HepG2 (cell line): ENCODE results near the gene ENO3. TPM values are rescaled to one million over a fixed set of nuclear protein-coding genes. Genes with fewer than 3 reads are reported as not detected.

Experiments used
- ATAD3A ChIP-seq: sonication (generic); formaldehyde crosslinking; IDR thresholded peaks from 2 replicates; pipeline ENCODE4 v1.4.0; 2020; ENCODE audit warnings: missing genetic modification reagents
- CHD4 ChIP-seq: fragments of 200-600 bp; sonication (generic); IDR thresholded peaks from 2 replicates; pipeline ENCODE4 v1.7.0; 2017; ENCODE audit warnings: mild to moderate bottlenecking, low read length, borderline replicate concordance
- FOXA3 ChIP-seq: IDR thresholded peaks from 2 replicates; pipeline ENCODE4 v1.6.1; 2016; ENCODE audit warnings: missing genetic modification reagents, missing compliant biosample characterization
- HIC2 ChIP-seq: sonication (generic); formaldehyde crosslinking; IDR thresholded peaks from 2 replicates; pipeline ENCODE4 v1.9.0; 2022; ENCODE audit warnings: low read depth, missing genetic modification reagents
- MEIS2 ChIP-seq: sonication (generic); formaldehyde crosslinking; IDR thresholded peaks from 2 replicates; pipeline ENCODE4 v1.9.0; 2021; ENCODE audit warnings: mild to moderate bottlenecking, missing genetic modification reagents
- MIXL1 ChIP-seq: IDR thresholded peaks from 2 replicates; pipeline ENCODE4 v1.6.1; 2016
- MYC ChIP-seq: sonication (generic); formaldehyde crosslinking; IDR thresholded peaks from 2 replicates; pipeline ENCODE4 v1.9.0; 2021; ENCODE audit warnings: missing genetic modification reagents, borderline replicate concordance
- TFE3 ChIP-seq: IDR thresholded peaks from 2 replicates; pipeline ENCODE4 v1.6.1; 2016
- YEATS4 ChIP-seq: sonication (generic); formaldehyde crosslinking; IDR thresholded peaks from 2 replicates; pipeline ENCODE4 v1.4.0; 2020; ENCODE audit warnings: missing genetic modification reagents, borderline replicate concordance
- ZC3H4 ChIP-seq: sonication (generic); formaldehyde crosslinking; IDR thresholded peaks from 2 replicates; pipeline ENCODE4 v1.4.0; 2020; ENCODE audit warnings: missing genetic modification reagents, borderline replicate concordance
- ZNF142 ChIP-seq: sonication (generic); formaldehyde crosslinking; IDR thresholded peaks from 2 replicates; pipeline ENCODE4 v1.4.0; 2020; ENCODE audit warnings: missing genetic modification reagents
- ZNF143 ChIP-seq: sonication (generic); formaldehyde crosslinking; IDR thresholded peaks from 2 replicates; pipeline ENCODE4 v1.4.0; 2020; ENCODE audit warnings: missing genetic modification reagents
- ZNF333 ChIP-seq: sonication (generic); formaldehyde crosslinking; IDR thresholded peaks from 2 replicates; pipeline ENCODE4 v1.4.0; 2020; ENCODE audit warnings: mild to moderate bottlenecking, missing genetic modification reagents, borderline replicate concordance
- ZNF607 ChIP-seq: sonication (generic); formaldehyde crosslinking; IDR thresholded peaks from 2 replicates; pipeline ENCODE4 v1.5.1; 2020; ENCODE audit warnings: missing genetic modification reagents, mild to moderate bottlenecking, borderline replicate concordance
- ZNF766 ChIP-seq: sonication (generic); formaldehyde crosslinking; IDR thresholded peaks from 2 replicates; pipeline ENCODE4 v1.5.0; 2020; ENCODE audit warnings: missing genetic modification reagents, borderline replicate concordance
- ZNF775 ChIP-seq: sonication (generic); formaldehyde crosslinking; IDR thresholded peaks from 2 replicates; pipeline ENCODE4 v1.4.0; 2020; ENCODE audit warnings: missing genetic modification reagents, mild to moderate bottlenecking, moderate library complexity, borderline replicate concordance
- ZNF780A ChIP-seq: sonication (generic); formaldehyde crosslinking; IDR thresholded peaks from 2 replicates; pipeline ENCODE4 v1.8.0; 2022; ENCODE audit warnings: mild to moderate bottlenecking, missing genetic modification reagents, moderate library complexity
- ZSCAN20 ChIP-seq: sonication (generic); formaldehyde crosslinking; IDR thresholded peaks from 2 replicates; pipeline ENCODE4 v1.4.0; 2020; ENCODE audit warnings: missing genetic modification reagents, mild to moderate bottlenecking, borderline replicate concordance
- polyA plus RNA-seq, 8 experiments: library from polyadenylated mRNA; depleted of rRNA in 3 of 8; stranded (reverse) in 7 of 8; unstranded in 1 of 8; fragments of >200 nt; fragmentation: Illumina TruSeq in 4 of 8; extraction: Trizol in 4 of 8; gene quantifications; 2 replicates each; pipeline versions ENCODE4 v1.2.1 to v1.2.3, GENCODE V29; 2011 to 2016; ENCODE audit warnings: low read depth in 4 of 8, missing spikeins in 1 of 8, mixed read lengths in 1 of 8; ENCODE audit not compliant: insufficient read depth in 1 of 8
- total RNA-seq, 5 experiments: library from RNA; depleted of rRNA; stranded (reverse); fragments of >200 nt; fragmentation: Illumina TruSeq; extraction: Trizol; gene quantifications; 2 replicates each; pipeline ENCODE4 v1.2.3, GENCODE V29; 2016; ENCODE audit warnings: low read depth in 1 of 5
- TF ChIP-seq, protein P1 (sequence below): fragments of 450-650 bp; IDR thresholded peaks from 2 replicates; pipeline ENCODE4 v1.6.1; 2017

The ENO3 gene
- total and polyA plus RNA-seq, 2 of the 13 experiments (the other 11 are each of a cell fraction or from before 2014, with no cell fraction given), result 59.8 to 69.8 TPM

- TF ChIP-seq FOXA3 (CRISPR knock-in tag) (peak; percentile 51; the same call in 1 of the 2 replicates), YEATS4 (CRISPR knock-in tag) (peak; percentile 63; the same call in 1 of the 2 replicates), TFE3 (CRISPR knock-in tag) (peak; percentile 43), MEIS2 (CRISPR knock-in tag) (no peak), ZC3H4 (no peak), ZNF143 (CRISPR knock-in tag) (no peak), ATAD3A (CRISPR knock-in tag) (no peak), MIXL1 (CRISPR knock-in tag) (0 out of 2 replicates have a peak, but pooled peaks have one; percentile 42), ZNF780A (CRISPR knock-in tag) (no peak), HIC2 (CRISPR knock-in tag) (peak; percentile 62; the same call in 1 of the 2 replicates), ZNF142 (CRISPR knock-in tag) (no peak), ZSCAN20 (CRISPR knock-in tag) (no peak), ZNF333 (peak; percentile 52; the same call in 1 of the 2 replicates), CHD4 (no peak), ZNF775 (CRISPR knock-in tag) (peak; percentile 95), ZNF766 (no peak), ZNF607 (CRISPR knock-in tag) (peak; percentile 6; the same call in 1 of the 2 replicates), MYC (CRISPR knock-in tag) (peak; percentile 68; the same call in 1 of the 2 replicates)
- TF ChIP-seq, protein P1, sequence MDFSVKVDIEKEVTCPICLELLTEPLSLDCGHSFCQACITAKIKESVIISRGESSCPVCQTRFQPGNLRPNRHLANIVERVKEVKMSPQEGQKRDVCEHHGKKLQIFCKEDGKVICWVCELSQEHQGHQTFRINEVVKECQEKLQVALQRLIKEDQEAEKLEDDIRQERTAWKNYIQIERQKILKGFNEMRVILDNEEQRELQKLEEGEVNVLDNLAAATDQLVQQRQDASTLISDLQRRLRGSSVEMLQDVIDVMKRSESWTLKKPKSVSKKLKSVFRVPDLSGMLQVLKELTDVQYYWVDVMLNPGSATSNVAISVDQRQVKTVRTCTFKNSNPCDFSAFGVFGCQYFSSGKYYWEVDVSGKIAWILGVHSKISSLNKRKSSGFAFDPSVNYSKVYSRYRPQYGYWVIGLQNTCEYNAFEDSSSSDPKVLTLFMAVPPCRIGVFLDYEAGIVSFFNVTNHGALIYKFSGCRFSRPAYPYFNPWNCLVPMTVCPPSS, result no peak
Measured at GRCh38 chr17:4998732-4999429, 48.0 kb downstream of the ENO3 start (continued).
